Measurements from ENCODE around the gene LDLRAD4.

DNA sequence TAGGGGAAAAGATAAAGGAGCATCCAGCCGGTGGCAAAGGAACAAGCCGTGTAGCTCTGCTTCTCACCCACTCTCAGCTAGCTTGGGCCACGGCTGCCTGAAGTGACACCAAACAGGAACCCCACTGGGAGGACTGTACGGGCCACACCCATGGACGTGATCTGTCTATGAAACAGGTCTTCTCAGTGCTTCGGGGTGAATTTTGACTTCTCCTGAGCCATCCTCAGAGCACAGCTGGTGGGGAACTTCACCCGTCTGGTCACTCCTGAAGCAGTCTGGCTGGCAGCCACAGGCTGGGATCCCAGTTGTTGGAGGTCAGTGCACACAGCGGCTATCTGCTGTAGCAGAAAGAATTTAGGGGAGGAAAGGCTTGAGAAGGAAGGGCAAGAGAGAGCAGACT lies 284.0 kb downstream of the LDLRAD4 start:
- TF ChIP-seq, protein P1, sequence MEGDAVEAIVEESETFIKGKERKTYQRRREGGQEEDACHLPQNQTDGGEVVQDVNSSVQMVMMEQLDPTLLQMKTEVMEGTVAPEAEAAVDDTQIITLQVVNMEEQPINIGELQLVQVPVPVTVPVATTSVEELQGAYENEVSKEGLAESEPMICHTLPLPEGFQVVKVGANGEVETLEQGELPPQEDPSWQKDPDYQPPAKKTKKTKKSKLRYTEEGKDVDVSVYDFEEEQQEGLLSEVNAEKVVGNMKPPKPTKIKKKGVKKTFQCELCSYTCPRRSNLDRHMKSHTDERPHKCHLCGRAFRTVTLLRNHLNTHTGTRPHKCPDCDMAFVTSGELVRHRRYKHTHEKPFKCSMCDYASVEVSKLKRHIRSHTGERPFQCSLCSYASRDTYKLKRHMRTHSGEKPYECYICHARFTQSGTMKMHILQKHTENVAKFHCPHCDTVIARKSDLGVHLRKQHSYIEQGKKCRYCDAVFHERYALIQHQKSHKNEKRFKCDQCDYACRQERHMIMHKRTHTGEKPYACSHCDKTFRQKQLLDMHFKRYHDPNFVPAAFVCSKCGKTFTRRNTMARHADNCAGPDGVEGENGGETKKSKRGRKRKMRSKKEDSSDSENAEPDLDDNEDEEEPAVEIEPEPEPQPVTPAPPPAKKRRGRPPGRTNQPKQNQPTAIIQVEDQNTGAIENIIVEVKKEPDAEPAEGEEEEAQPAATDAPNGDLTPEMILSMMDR (conservative IDR thresholded peaks at IDR 0.05) = no peak
- no peak for TF ChIP-seq EZH2 (IDR thresholded peaks at IDR 0.05; ENCODE audit: low read depth)

Data from PC-9 (cell line).